Tongue (tissue), 2 donors: Measurements from ENCODE around the gene MOBP. TPM values are rescaled to one million over a fixed set of nuclear protein-coding genes. Genes with fewer than 3 reads are reported as not detected.
"Not testable (repeated sequence)": the region's sequence is repeated elsewhere in the genome, so short reads cannot be mapped to it uniquely, and the experiment has no call there.

Source experiments
- DNase-seq: peaks from one replicate; pipeline ENCODE4 v3.0.0-alpha.2; 2015
- total RNA-seq: library from RNA; depleted of rRNA; stranded (reverse); fragments of >200 nt; gene quantifications from one replicate; pipeline ENCODE4 v1.2.3, GENCODE V29; 2014

Gene MOBP
- total RNA-seq, 1 donor from 2014 or later = not detected

- no peak for DNase-seq
Measured at GRCh38 chr3:39453134-39453533, 14.3 kb upstream of the MOBP start.

GRCh38 chr3:39453872-39454271 lies 13.6 kb upstream of the MOBP start:
- not testable (repeated sequence) for DNase-seq

GRCh38 chr3:39454591-39455217 lies 12.8 kb upstream of the MOBP start:
- DNase-seq = no peak

- no peak for DNase-seq
Measured at GRCh38 chr3:39456159-39456558, 11.3 kb upstream of the MOBP start.

GRCh38 chr3:39457361-39457760 lies 10.1 kb upstream of the MOBP start:
- DNase-seq = no peak

GRCh38 chr3:39458579-39458978 lies 8.9 kb upstream of the MOBP start:
- not testable (repeated sequence) for DNase-seq

- peak; percentile 35 for DNase-seq
Measured at GRCh38 chr3:39460677-39461076, 6.8 kb upstream of the MOBP start.

- DNase-seq = no peak
Measured at GRCh38 chr3:39463269-39463668, 4.2 kb upstream of the MOBP start.

- no peak for DNase-seq
Measured at GRCh38 chr3:39466988-39467387, 492 bp upstream of the MOBP start.

GRCh38 chr3:39468108-39468436 lies 592 bp downstream of the MOBP start:
- no peak for DNase-seq

GRCh38 chr3:39469258-39469657 lies 1.8 kb downstream of the MOBP start:
- no peak for DNase-seq

GRCh38 chr3:39469945-39470344 lies 2.5 kb downstream of the MOBP start:
- DNase-seq = no peak

GRCh38 chr3:39471652-39472051 lies 4.2 kb downstream of the MOBP start:
- no peak for DNase-seq

- DNase-seq = peak; percentile 29
Measured at GRCh38 chr3:39473452-39474125, 6.1 kb downstream of the MOBP start.

- no peak for DNase-seq
Measured at GRCh38 chr3:39474126-39474515, 6.6 kb downstream of the MOBP start.

- DNase-seq = no peak
Measured at GRCh38 chr3:39476783-39477182, 9.3 kb downstream of the MOBP start.

GRCh38 chr3:39478226-39478625 lies 10.7 kb downstream of the MOBP start:
- DNase-seq = no peak

GRCh38 chr3:39479701-39480414 lies 12.4 kb downstream of the MOBP start:
- DNase-seq = no peak

GRCh38 chr3:39485547-39485946 lies 18.1 kb downstream of the MOBP start:
- no peak for DNase-seq

GRCh38 chr3:39491014-39491413 lies 23.5 kb downstream of the MOBP start:
- DNase-seq = no peak

- no peak for DNase-seq
Measured at GRCh38 chr3:39491733-39492350, 24.4 kb downstream of the MOBP start.

GRCh38 chr3:39494781-39495180 lies 27.3 kb downstream of the MOBP start:
- DNase-seq = no peak

GRCh38 chr3:39497753-39498152 lies 30.3 kb downstream of the MOBP start:
- no peak for DNase-seq
